Cardiac muscle cell (in vitro differentiated cells and primary cell): ENCODE measurements around the gene PHAX. TPM values are rescaled to one million over a fixed set of nuclear protein-coding genes. Genes with fewer than 3 reads are reported as not detected.

Experiments
- DNase-seq, 2 donors: peaks; one replicate each; pipeline versions ENCODE4 v3.0.0 to v3.0.0-alpha.2; 2010 to 2017; ENCODE audit warnings: low read depth in 1 of 2, low spot score in 1 of 2
- H3K27ac ChIP-seq: fragments of 200-600 bp; sonication (generic); 2 replicates; pipeline ENCODE4 v1.5.1; 2016
- H3K27me3 ChIP-seq: fragments of 200-600 bp; sonication (generic); 2 replicates; pipeline ENCODE4 v1.6.0; 2016; ENCODE audit warnings: control low read depth
- H3K36me3 ChIP-seq: fragments of 200-600 bp; sonication (generic); 2 replicates; pipeline ENCODE4 v1.5.1; 2016; ENCODE audit warnings: control low read depth
- H3K4me1 ChIP-seq: fragments of 200-600 bp; sonication (generic); 2 replicates; pipeline ENCODE4 v1.8.1; 2017; ENCODE audit warnings: low read depth, mild to moderate bottlenecking, mixed run types
- H3K4me3 ChIP-seq: fragments of 200-600 bp; sonication (generic); 2 replicates; pipeline ENCODE4 v1.5.1; 2016; ENCODE audit warnings: mild to moderate bottlenecking
- H3K9me3 ChIP-seq: fragments of 200-600 bp; sonication (generic); 2 replicates; pipeline ENCODE4 v1.5.1; 2017; ENCODE audit warnings: low read depth, mild to moderate bottlenecking, control low read depth
- CTCF ChIP-seq: IDR thresholded peaks from 2 replicates; pipeline ENCODE4 v1.5.1; 2012; ENCODE audit warnings: low read depth, mild to moderate bottlenecking, low read length
- polyA plus RNA-seq: library from polyadenylated mRNA; unstranded; fragments of >200 nt; fragmentation: Nextera tagmentation; extraction: Ambion mirVana; gene quantifications from 2 replicates; pipeline ENCODE4 v1.2.1, GENCODE V29; 2016
- total RNA-seq: library from RNA; depleted of rRNA; stranded (reverse); fragments of >200 nt; gene quantifications from 2 replicates; pipeline ENCODE4 v1.2.3, GENCODE V29; 2016

The PHAX gene
- total and polyA plus RNA-seq, 2 experiments from 2014 or later, result 37.9 to 42.8 TPM

DNA sequence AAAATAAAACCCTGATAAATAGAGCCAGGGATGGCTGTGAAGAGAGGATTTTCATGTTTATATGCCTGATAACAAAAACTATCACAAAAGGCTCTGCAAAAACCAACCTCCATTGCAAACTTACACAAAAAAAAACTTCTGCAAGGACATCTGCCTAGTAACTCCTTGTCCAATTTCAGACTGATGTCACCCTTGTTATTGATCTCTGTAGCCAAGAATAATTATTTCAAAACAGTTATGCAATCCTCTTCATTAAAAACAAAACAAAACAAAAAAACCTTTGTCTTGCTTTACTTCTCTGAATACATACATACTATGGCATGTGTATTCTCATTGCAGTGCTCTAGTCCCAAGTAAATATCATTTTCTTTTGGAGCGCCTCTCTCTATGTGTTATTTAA, 49.7 kb downstream of the PHAX start:
- Histone ChIP-seq H3K27ac (no peak overlapping the region), H3K9me3 (no peaks in the 10 kb centered on the region), H3K36me3 (no peaks in the 10 kb centered on the region), H3K27me3 (no peaks in the 10 kb centered on the region), H3K4me1 (no peaks in the 10 kb centered on the region), H3K4me3 (no peak overlapping the region)
- no peak for DNase-seq
- TF ChIP-seq CTCF, result no peak

DNA sequence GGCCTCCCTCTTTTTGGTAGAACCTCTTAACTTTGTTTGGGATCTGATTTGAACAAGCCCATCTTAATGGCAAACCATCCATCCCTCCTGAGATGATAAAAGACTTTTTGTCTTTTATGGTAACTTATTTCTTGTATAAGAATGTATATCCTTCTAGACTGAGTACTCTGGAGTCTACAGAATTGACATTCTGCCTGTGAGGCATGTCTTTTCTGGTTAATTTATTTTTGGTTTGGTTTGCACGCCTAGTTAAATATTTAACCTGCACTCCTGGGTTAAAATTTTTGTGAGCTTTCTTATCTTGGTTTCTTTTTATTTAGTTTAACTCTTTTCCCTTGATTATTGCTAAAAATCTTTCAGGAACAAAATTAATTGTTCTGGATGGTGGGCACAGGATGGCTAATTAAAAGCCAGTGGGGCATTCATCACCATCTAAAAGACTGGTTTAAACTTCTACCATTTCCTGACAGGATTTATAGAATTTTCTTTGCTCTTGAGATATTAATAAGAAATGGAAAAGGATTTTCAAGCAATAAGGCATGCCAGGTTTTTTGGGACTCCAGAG, 50.3 kb downstream of the PHAX start:
- no peak for TF ChIP-seq CTCF
- Histone ChIP-seq H3K4me1 (no peaks in the 10 kb centered on the region), H3K4me3 (no peak overlapping the region), H3K27me3 (no peaks in the 10 kb centered on the region), H3K36me3 (no peaks in the 10 kb centered on the region), H3K27ac (no peak overlapping the region), H3K9me3 (no peaks in the 10 kb centered on the region)
- no peak for DNase-seq

DNA sequence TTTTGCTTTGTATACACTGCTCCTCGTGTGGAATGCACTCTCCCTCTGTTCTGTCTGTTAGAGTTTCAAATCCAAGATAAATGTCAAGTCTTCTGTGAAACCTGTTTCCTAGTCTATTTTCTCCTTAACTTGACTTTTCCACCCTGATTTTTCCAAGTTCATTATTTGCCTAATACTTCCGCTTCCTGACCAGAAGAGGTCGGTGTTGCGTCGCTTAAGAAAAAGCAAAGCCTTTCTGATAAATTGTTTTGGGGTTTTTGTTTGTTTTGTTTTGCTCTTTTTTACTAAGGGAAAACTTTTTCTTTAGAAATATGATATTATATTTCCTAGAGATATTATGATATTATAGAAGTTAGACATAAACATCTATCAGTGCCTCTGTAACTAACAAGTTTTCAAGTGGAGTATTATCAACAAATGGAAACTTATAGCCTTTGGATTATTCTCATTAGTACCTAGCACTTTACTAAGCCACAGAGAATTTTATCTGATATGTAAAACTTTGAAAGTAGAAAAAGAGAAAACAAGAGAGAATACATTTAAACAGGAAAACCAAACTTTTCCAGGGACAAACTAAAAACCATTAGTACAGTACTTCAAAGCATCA, 55.8 kb downstream of the PHAX start:
- peak; percentile 61 to 69 for DNase-seq
- TF ChIP-seq CTCF, result peak; percentile 87
- H3K36me3 ChIP-seq, result no peaks in the 10 kb centered on the region
- H3K27ac ChIP-seq, result no peak overlapping the region
- H3K9me3 ChIP-seq, result no peaks in the 10 kb centered on the region
- H3K4me3 ChIP-seq, result no peak overlapping the region
- no peaks in the 10 kb centered on the region for H3K27me3 ChIP-seq
- H3K4me1 ChIP-seq, result no peaks in the 10 kb centered on the region

- no peaks in the 10 kb centered on the region for H3K9me3 ChIP-seq
- H3K4me3 ChIP-seq, result no peak overlapping the region
- H3K4me1 ChIP-seq, result no peaks in the 10 kb centered on the region
- no peak overlapping the region for H3K27ac ChIP-seq
- H3K27me3 ChIP-seq, result no peaks in the 10 kb centered on the region
- no peak for DNase-seq
- H3K36me3 ChIP-seq, result no peaks in the 10 kb centered on the region
- TF ChIP-seq CTCF, result no peak
Observed at GRCh38 chr5:126658561-126658960, 57.8 kb downstream of the PHAX start.

DNA sequence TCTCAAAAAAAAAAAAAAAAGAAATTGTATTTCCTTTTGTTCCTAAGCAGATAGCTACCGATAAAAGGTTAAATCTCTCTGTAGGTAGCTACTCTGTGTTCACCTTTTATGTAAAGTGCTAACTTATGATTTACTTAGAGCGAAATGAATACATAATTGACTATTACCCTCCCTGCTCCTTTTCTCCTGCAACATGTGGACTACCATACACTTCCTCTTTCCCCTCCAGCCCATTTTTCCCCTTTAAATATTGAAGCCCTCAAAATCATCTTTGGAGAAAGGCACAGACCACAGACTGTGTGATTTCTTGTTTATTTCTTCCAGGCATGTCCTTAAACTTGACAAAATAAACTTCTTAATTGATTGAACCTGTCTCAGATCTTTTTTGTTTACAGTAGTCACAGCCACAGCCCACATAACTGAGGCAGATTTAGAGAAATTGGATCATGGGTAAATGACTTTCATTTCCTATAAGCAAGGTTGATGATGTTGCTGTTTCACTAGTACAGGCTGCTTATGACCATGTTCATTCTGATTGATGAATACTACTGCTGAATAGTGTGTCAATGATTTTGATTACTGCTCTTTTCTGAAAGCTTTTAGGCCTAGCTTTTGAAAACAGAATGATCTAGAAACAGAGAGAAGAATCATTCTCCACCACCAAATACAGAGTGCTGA, 59.2 kb downstream of the PHAX start:
- Histone ChIP-seq H3K4me1 (no peaks in the 10 kb centered on the region), H3K27me3 (no peaks in the 10 kb centered on the region), H3K9me3 (no peaks in the 10 kb centered on the region), H3K36me3 (no peaks in the 10 kb centered on the region), H3K4me3 (no peak overlapping the region), H3K27ac (no peak overlapping the region)
- no peak for DNase-seq
- TF ChIP-seq CTCF, result no peak
